GM13976 (cell line): ENCODE results near the gene SMAD2.

Source experiments
- DNase-seq: peaks from one replicate; pipeline ENCODE4 v3.0.0; 2012; ENCODE audit warnings: low spot score
- CTCF ChIP-seq: IDR thresholded peaks from 2 replicates; pipeline ENCODE4 v1.5.1; 2012; ENCODE audit warnings: borderline replicate concordance, mild to moderate bottlenecking; ENCODE audit not compliant: insufficient read depth; ENCODE audit errors: extremely low read depth, missing control alignments, control extremely low read depth
- in situ Hi-C: fragments of 300-500 bp; cut with MboI; formaldehyde crosslinking; loops from one replicate; pipeline ENCODE4 v1.12.0; 2022; ENCODE audit warnings: low sequenced_read_pairs, mixed read lengths, inconsistent platforms; ENCODE audit not compliant: unreplicated experiment

The SMAD2 gene

GRCh38 chr18:47912343-47912742 lies 18.1 kb downstream of the SMAD2 start:
- in situ Hi-C loops: no loop called here
- TF ChIP-seq CTCF: no peak
- no peak for DNase-seq

GRCh38 chr18:47911877-47912276 lies 18.6 kb downstream of the SMAD2 start:
- no peak for DNase-seq
- TF ChIP-seq CTCF: no peak
- in situ Hi-C loops: no loop called here

- in situ Hi-C loops: no loop called here
- TF ChIP-seq CTCF: no peak
- DNase-seq: no peak
Measured at GRCh38 chr18:47909484-47909883, 21.0 kb downstream of the SMAD2 start.

- in situ Hi-C loops: no loop called here
- no peak for DNase-seq
- TF ChIP-seq CTCF: no peak
Measured at GRCh38 chr18:47908592-47908991, 21.9 kb downstream of the SMAD2 start.

GRCh38 chr18:47906408-47906807 lies 24.1 kb downstream of the SMAD2 start:
- no peak for TF ChIP-seq CTCF
- DNase-seq: no peak
- in situ Hi-C loops: no loop called here

- no peak for TF ChIP-seq CTCF
- in situ Hi-C loops: no loop called here
- DNase-seq: no peak
Measured at GRCh38 chr18:47903809-47904208, 26.6 kb downstream of the SMAD2 start.
